Measurements from ENCODE around the gene GPR152.
"Not testable (repeated sequence)": the region's sequence is repeated elsewhere in the genome, so short reads cannot be mapped to it uniquely, and the experiment has no call there.

The GPR152 gene

DNA sequence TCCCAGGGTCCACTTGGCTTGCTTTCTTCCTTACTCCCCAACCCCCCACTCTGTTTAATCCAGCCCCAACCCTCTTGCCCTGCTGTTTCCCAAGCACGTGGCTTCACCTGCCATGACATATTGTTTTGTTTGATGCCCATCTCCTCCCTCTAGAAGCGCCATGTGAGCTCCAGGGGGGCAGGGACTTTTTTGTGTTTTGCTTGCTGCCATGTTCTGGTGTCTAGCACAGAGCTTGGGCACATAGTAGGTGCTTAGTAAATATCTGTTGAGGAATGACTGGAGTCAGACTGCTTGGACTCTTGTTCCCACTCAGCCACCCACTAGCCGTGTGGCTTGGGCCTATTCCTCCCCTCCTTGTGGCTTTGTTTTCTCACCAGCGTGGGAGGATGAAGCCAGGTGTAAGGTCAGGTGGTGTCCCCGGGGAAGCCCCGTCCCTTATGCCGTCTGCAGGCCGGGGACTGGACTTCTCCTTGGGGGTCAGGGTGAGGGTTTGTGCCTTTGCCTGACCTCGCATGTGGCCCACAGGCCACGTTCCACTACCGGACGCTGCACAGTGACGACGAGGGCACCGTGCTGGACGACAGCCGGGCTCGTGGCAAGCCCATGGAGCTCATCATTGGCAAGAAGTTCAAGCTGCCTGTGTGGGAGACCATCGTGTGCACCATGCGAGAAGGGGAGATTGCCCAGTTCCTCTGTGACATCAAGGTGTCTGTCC, 34.1 kb upstream of the GPR152 start:
- no peak overlapping the region for H3K9ac ChIP-seq (ENCODE audit: low read length in 2 of 2)
- no peaks in the 10 kb centered on the region for H3K9me3 ChIP-seq (ENCODE audit: control insufficient read depth in 2 of 2, low read length in 2 of 2)
- H3K4me3 ChIP-seq (ENCODE audit: low read length in 2 of 2): no peak overlapping the region
- H3K36me3 ChIP-seq (ENCODE audit: control insufficient read depth in 2 of 2, insufficient read depth in 2 of 2, low read length in 2 of 2): peaks cover 4 to 24% of the 10 kb centered on the region in 2 donors
- H3K4me1 ChIP-seq (ENCODE audit: control insufficient read depth, insufficient read depth, low read length): peaks cover 27% of the 10 kb centered on the region
- no peak overlapping the region for H3K27ac ChIP-seq (ENCODE audit: low read length)
- H3K27me3 ChIP-seq (ENCODE audit: control insufficient read depth in 1 of 2, insufficient read depth in 2 of 2, low read length in 2 of 2): no peaks in the 10 kb centered on the region

DNA sequence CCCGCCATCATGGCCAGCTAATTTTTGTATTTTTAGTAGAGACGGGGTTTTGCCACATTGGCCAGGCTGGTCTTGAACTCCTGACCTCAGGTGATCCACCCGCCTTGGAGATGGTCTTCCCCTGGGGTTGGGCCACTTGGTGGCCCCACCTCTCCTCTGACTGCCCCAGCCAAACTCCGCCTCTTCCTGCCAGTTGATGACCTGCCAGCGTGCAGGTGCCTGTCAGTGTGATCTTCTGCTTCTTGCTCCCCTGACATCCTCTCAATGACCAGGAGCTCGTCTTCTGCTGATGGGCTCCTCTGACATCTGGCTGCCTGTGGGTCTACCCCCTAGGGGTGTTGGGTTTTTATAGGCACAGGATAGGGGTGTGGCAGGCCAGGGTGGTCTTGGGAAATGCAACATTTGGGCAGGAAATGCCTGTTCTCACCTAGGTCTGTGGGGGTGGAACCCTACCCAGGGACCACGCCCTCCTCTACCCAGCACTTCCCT, 33.4 kb upstream of the GPR152 start:
- peaks cover 4 to 19% of the 10 kb centered on the region in 2 donors for H3K36me3 ChIP-seq (ENCODE audit: control insufficient read depth in 2 of 2, insufficient read depth in 2 of 2, low read length in 2 of 2)
- not testable (repeated sequence) for H3K27ac ChIP-seq (ENCODE audit: low read length); H3K4me3 ChIP-seq (ENCODE audit: low read length in 2 of 2)

DNA sequence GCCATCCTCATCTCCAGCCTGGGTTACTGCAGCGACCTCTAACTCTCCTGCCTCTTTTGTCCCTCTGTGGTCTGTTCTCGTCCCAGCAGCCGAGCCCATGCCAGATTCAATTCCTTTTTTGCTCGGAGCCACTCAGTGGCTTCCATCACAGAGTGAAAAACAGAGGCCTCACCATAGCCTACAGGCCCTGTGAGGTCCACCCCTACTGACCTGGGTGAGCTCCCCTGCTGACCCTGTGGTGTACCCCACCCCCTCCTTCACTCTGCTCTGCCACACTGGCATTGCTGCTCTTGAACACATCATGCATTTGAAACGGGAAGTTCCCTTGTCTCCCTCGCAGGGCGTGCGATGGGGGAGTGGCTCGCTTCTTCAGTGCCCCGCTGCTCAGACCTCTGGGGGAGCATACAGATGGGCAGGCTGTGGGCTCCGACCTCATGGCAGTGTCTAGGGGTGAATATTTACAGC, 32.4 kb upstream of the GPR152 start:
- Histone ChIP-seq H3K27ac (ENCODE audit: low read length) (no peak overlapping the region), H3K9ac (ENCODE audit: low read length in 2 of 2) (no peak overlapping the region), H3K4me1 (ENCODE audit: control insufficient read depth, insufficient read depth, low read length) (peaks cover 21% of the 10 kb centered on the region), H3K27me3 (ENCODE audit: control insufficient read depth in 1 of 2, insufficient read depth in 2 of 2, low read length in 2 of 2) (no peaks in the 10 kb centered on the region), H3K36me3 (ENCODE audit: control insufficient read depth in 2 of 2, insufficient read depth in 2 of 2, low read length in 2 of 2) (peaks cover 4 to 14% of the 10 kb centered on the region in 2 donors), H3K9me3 (ENCODE audit: control insufficient read depth in 2 of 2, low read length in 2 of 2) (no peaks in the 10 kb centered on the region), H3K4me3 (ENCODE audit: low read length in 2 of 2) (no peak overlapping the region)

More for the DNA sequence above, 33.4 kb upstream of the GPR152 start:
- not testable (repeated sequence) for H3K27me3 ChIP-seq (ENCODE audit: control insufficient read depth in 1 of 2, insufficient read depth in 2 of 2, low read length in 2 of 2); H3K9me3 ChIP-seq (ENCODE audit: control insufficient read depth in 2 of 2, low read length in 2 of 2); H3K9ac ChIP-seq (ENCODE audit: low read length in 2 of 2)
- H3K4me1 ChIP-seq (ENCODE audit: control insufficient read depth, insufficient read depth, low read length): peaks cover 21% of the 10 kb centered on the region

DNA sequence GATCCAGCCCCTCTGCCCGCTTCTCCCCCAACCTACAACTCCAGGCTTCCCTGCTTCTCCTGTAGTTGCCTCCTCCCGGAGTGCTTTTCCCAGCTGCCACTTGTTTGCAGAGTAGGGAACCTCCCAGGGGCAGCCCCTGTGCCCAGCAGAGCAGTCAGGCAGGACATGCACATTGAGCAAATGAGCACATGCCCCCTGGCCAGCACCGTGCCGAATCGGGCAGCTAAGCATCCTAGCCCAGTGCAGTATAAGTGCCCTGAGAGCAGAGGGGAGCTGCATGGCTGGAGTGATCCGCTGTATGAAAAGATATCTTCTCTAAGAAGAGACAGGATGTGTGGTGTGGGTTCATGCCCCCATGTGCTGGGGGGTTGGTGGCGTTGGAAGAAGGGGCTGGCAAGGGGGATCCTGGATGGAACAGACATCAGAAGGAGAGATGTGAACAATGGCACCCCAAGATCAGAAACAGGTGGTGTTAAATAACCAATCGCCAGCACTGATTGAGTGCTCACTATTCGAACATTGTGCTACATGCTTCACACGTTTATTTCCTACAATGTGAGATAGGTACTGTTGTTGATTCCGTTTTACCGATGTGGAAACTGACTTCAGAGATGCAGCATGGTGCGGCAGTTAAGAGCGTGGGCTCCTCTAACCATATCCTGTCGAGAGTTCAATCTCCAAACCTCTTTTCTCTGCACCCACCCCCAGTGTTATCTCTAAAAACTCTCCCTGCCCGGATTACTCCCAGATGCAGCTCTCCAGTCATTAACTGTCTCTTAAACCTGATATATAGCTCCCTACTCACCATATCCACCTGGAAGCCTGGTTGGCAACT, 31.5 kb upstream of the GPR152 start:
- peaks cover 21% of the 10 kb centered on the region for H3K4me1 ChIP-seq (ENCODE audit: control insufficient read depth, insufficient read depth, low read length)
- H3K27ac ChIP-seq (ENCODE audit: low read length): peak overlapping the region; percentile 76
- H3K27me3 ChIP-seq (ENCODE audit: control insufficient read depth in 1 of 2, insufficient read depth in 2 of 2, low read length in 2 of 2): no peaks in the 10 kb centered on the region
- peak overlapping the region; percentile 65 to 91 for H3K4me3 ChIP-seq (ENCODE audit: low read length in 2 of 2)
- no peaks in the 10 kb centered on the region for H3K9me3 ChIP-seq (ENCODE audit: control insufficient read depth in 2 of 2, low read length in 2 of 2)
- H3K36me3 ChIP-seq (ENCODE audit: control insufficient read depth in 2 of 2, insufficient read depth in 2 of 2, low read length in 2 of 2): peaks cover 4 to 6% of the 10 kb centered on the region in 2 donors
- H3K9ac ChIP-seq (ENCODE audit: low read length in 2 of 2): peak overlapping the region in 1 of 2 donors; percentile 52

DNA sequence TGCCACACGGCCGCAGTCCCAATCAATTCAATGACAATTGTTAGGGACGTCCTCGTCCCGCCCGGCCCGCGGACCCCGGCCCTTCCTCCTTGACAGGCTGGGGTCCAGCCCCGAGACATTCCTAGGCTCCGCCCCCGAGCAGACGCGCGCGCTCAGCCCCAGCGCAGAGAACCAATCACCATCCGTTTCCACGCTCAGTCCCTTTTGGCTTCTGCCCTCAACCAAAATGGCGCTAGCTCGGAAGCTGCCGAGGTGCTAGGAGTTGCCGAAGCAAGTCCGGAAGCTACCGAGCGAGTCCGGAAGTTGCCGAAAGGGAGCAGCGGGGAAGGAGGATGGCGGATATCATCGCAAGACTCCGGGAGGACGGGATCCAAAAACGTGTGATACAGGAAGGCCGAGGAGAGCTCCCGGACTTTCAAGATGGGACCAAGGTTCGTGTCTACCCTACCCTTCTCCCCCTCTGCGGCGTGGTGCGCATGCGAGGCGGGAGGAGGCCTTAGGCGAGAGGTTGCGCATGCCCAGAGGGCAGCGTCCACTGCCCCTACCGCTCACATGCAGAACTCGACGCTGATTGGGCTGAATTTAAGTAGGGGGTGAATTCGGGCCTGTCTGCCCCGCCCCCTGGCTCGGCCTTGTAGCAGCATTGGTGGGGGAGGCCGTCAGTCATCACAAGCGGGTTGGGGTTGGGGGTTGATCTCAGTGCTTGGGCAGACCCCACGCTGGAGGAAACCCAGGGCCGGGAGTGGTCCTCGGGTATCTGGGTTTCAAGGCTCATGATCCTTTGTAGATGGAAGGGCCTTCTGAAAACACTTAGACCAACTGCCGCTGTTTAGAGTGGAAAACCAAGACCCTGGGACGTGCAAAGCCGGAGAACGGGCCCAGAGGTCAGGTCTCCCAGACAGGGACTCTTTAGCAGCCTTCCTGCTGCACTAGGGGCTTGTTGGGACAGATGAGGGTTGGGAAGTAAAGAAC, 30.6 kb upstream of the GPR152 start, which contains the start of gene AIP:
Gene AIP (plus strand): TSS at position 200 of the 972 bp plus-strand sequence. CDS start 133 bp downstream, at position 333.
- Histone ChIP-seq H3K27ac (ENCODE audit: low read length) (peak within 1 kb of the TSS; percentile 76), H3K4me3 (ENCODE audit: low read length in 2 of 2) (peak within 1 kb of the TSS; percentile 65 to 91), H3K27me3 (ENCODE audit: control insufficient read depth in 1 of 2, insufficient read depth in 2 of 2, low read length in 2 of 2) (no peaks in the 10 kb centered on the region), H3K4me1 (ENCODE audit: control insufficient read depth, insufficient read depth, low read length) (peaks cover 21% of the 10 kb centered on the region), H3K9ac (ENCODE audit: low read length in 2 of 2) (peak within 1 kb of the TSS; percentile 68 to 91), H3K9me3 (ENCODE audit: control insufficient read depth in 2 of 2, low read length in 2 of 2) (no peaks in the 10 kb centered on the region), H3K36me3 (ENCODE audit: control insufficient read depth in 2 of 2, insufficient read depth in 2 of 2, low read length in 2 of 2) (peaks cover 4 to 5% of the 10 kb centered on the region in 2 donors)

DNA sequence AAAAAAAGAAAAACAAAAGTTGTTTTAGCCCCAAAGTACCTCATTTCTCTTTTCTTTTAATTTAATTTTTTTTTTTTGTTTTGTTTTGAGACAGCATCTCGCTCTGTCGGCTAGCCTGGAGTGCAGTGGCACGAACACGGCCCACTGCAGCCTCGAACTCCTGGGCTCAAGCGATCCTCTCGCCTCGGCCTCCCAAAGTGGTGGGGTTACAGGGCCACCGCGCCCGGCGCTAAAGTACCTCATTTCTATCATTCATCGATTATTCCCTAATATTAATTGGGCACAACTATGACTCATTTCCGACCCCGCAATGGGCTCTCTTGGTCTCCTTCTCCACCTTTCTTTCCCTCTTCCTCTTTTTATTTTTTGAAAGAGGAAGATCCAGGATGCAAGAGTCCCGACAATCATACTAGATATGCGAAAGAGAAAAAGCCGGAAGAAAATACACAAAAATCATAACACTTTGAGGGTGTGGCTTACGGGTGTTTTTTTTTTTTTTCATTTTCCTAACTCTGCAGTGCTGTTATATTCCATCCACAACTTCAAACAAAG, 29.8 kb upstream of the GPR152 start:
- H3K9me3 ChIP-seq (ENCODE audit: control insufficient read depth in 2 of 2, low read length in 2 of 2): no peaks in the 10 kb centered on the region
- peak overlapping the region; percentile 68 to 91 for H3K9ac ChIP-seq (ENCODE audit: low read length in 2 of 2)
- peak overlapping the region; percentile 76 for H3K27ac ChIP-seq (ENCODE audit: low read length)
- H3K27me3 ChIP-seq (ENCODE audit: control insufficient read depth in 1 of 2, insufficient read depth in 2 of 2, low read length in 2 of 2): no peaks in the 10 kb centered on the region
- peak overlapping the region; percentile 65 to 91 for H3K4me3 ChIP-seq (ENCODE audit: low read length in 2 of 2)
- peaks cover 0 to 2% of the 10 kb centered on the region in 2 donors for H3K36me3 ChIP-seq (ENCODE audit: control insufficient read depth in 2 of 2, insufficient read depth in 2 of 2, low read length in 2 of 2)
- peaks cover 21% of the 10 kb centered on the region for H3K4me1 ChIP-seq (ENCODE audit: control insufficient read depth, insufficient read depth, low read length)

DNA sequence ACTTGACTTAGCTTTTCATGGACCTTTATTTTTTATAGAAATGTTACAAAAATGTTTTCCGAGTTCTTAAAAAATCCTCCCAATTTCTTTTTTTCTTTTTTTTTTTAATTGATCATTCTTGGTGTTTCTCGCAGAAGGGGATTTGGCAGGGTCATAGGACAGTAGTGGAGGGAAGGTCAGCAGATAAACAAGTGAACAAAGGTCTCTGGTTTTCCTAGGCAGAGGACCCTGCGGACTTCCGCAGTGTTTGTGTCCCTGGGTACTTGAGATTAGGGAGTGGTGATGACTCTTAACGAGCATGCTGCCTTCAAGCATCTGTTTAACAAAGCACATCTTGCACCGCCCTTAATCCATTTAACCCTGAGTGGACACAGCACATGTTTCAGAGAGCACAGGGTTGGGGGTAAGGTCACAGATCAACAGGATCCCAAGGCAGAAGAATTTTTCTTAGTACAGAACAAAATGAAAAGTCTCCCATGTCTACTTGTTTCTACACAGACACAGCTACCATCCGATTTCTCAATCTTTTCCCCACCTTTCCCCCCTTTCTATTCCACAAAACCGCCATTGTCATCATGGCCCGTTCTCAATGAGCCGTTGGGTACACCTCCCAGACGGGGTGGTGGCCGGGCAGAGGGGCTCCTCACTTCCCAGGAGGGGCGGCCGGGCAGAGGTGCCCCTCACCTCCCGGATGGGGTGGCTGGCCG, 25.0 kb upstream of the GPR152 start:
- H3K9ac ChIP-seq (ENCODE audit: low read length in 2 of 2); H3K9me3 ChIP-seq (ENCODE audit: control insufficient read depth in 2 of 2, low read length in 2 of 2); H3K4me1 ChIP-seq (ENCODE audit: control insufficient read depth, insufficient read depth, low read length); H3K27ac ChIP-seq (ENCODE audit: low read length); H3K4me3 ChIP-seq (ENCODE audit: low read length in 2 of 2); H3K36me3 ChIP-seq (ENCODE audit: control insufficient read depth in 2 of 2, insufficient read depth in 2 of 2, low read length in 2 of 2); H3K27me3 ChIP-seq (ENCODE audit: control insufficient read depth in 1 of 2, insufficient read depth in 2 of 2, low read length in 2 of 2): not testable (repeated sequence)

DNA sequence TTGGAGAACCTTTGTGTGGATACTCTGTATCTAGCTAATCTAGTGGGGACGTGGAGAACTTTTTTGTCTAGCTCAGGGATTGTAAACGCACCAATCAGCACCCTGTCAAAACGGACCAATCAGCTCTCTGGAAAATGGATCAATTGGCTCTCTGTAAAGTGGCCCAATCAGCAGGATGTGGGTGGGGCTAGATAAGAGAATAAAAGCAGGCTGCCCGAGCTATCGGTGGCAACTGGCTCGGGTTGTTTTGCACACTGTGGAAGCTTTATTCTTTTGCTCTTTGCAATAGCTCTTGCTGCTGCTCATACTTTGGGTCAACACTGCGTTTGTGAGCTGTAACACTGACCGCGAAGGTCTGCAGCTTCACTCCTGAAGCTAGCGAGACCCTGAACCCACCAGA, 24.2 kb upstream of the GPR152 start:
- not testable (repeated sequence) for H3K4me3 ChIP-seq (ENCODE audit: low read length in 2 of 2); H3K9ac ChIP-seq (ENCODE audit: low read length in 2 of 2); H3K4me1 ChIP-seq (ENCODE audit: control insufficient read depth, insufficient read depth, low read length); H3K9me3 ChIP-seq (ENCODE audit: control insufficient read depth in 2 of 2, low read length in 2 of 2); H3K27me3 ChIP-seq (ENCODE audit: control insufficient read depth in 1 of 2, insufficient read depth in 2 of 2, low read length in 2 of 2); H3K27ac ChIP-seq (ENCODE audit: low read length); H3K36me3 ChIP-seq (ENCODE audit: control insufficient read depth in 2 of 2, insufficient read depth in 2 of 2, low read length in 2 of 2)

DNA sequence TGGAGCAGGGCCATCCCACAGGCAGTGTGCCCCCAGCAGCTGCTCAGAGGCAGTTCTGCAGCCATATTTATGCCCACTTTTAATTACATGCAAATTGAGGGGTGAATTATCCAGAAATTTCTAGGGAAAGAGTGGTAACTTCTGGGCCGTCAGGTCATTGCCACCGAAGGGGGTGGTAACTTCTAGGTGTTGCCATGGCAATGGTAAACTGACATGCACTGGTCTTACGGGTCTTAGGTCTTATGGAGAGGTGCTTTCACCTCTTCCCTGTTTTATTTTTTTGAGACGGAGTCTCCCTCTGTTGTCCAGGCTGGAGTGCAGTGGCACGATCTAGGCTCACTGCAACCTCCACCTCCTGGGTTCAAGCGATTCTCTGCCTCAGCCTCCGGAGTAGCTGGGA, 20.4 kb upstream of the GPR152 start:
- no peaks in the 10 kb centered on the region for H3K27me3 ChIP-seq (ENCODE audit: control insufficient read depth in 1 of 2, insufficient read depth in 2 of 2, low read length in 2 of 2)

More for the DNA sequence above, 20.4 kb upstream of the GPR152 start:
- Histone ChIP-seq H3K4me3 (ENCODE audit: low read length in 2 of 2) (no peak overlapping the region), H3K27ac (ENCODE audit: low read length) (no peak overlapping the region), H3K9me3 (ENCODE audit: control insufficient read depth in 2 of 2, low read length in 2 of 2) (no peaks in the 10 kb centered on the region), H3K9ac (ENCODE audit: low read length in 2 of 2) (no peak overlapping the region), H3K4me1 (ENCODE audit: control insufficient read depth, insufficient read depth, low read length) (peaks cover 11% of the 10 kb centered on the region), H3K36me3 (ENCODE audit: control insufficient read depth in 2 of 2, insufficient read depth in 2 of 2, low read length in 2 of 2) (no peaks in the 10 kb centered on the region)

Data from stomach smooth muscle (tissue), 2 donors.